ENCODE data around the gene EXOC1.

GRCh38 chr4:55808186-55808585 is 45.3 kb upstream of the EXOC1 start:
- no peak for TF ChIP-seq POLR2A (IDR thresholded peaks at IDR 0.05; ENCODE audit: low read depth, low read length)
- TF ChIP-seq POLR2AphosphoS5 (IDR thresholded peaks at IDR 0.05; ENCODE audit: low read depth, low read length): no peak
